Mucosa of descending colon (tissue), 3 donors: ENCODE measurements around the gene KLK3. TPM values are rescaled to one million over a fixed set of nuclear protein-coding genes. Genes with fewer than 3 reads are reported as not detected.

ENCODE experiments used
- ATAC-seq: fragments of 200-7000 bp; cut with Tn5 transposase; one replicate; pipeline ENCODE4 v1.9.1; 2020; ENCODE audit warnings: mild to moderate bottlenecking, moderate library complexity
- DNase-seq, 3 donors: peaks; one replicate each; pipeline ENCODE4 v3.0.0-alpha.2; 2020
- H3K36me3 ChIP-seq: fragments of 200-600 bp; one replicate; pipeline ENCODE4 v1.8.0; 2021; ENCODE audit warnings: low read depth, mild to moderate bottlenecking
- H3K4me1 ChIP-seq: fragments of 200-600 bp; one replicate; pipeline ENCODE4 v1.8.0; 2021; ENCODE audit warnings: low read depth, mild to moderate bottlenecking
- H3K4me3 ChIP-seq: fragments of 200-600 bp; one replicate; pipeline ENCODE4 v1.8.0; 2021; ENCODE audit warnings: mild to moderate bottlenecking
- H3K9me3 ChIP-seq: fragments of 200-600 bp; one replicate; pipeline ENCODE4 v1.8.0; 2021; ENCODE audit warnings: mild to moderate bottlenecking
- CTCF ChIP-seq: fragments of 200-600 bp; IDR thresholded peaks from one replicate; pipeline ENCODE4 v1.8.0; 2022; ENCODE audit warnings: antibody characterized with exemption, mild to moderate bottlenecking
- intact Hi-C, 2 donors: fragments of 100-400 bp; cut with DNase I in 1 of 2; cut with micrococcal nuclease in 1 of 2; formaldehyde crosslinking; loops; one replicate each; pipeline versions ENCODE4 v1.11.0 to v1.11.1; 2022; cut with DNase I, micrococcal nuclease
- total RNA-seq, 3 donors: library from RNA; stranded (reverse); fragmentation: NEBNext Ultra II Directional in 2 of 3; extraction: Animal tissue kit (Norgen Biotek cat#: 25700) in 2 of 3; gene quantifications; one replicate each; pipeline versions ENCODE4 v1.2.1 to v1.2.4, GENCODE V29; 2021 to 2023
- donor health status: DM: no; HTN: no; CAD: no; lungs with moderate emphysema.
- donor health status: DM: no; HTN: no; CAD: no.
- donor health status: DM: no; HTN: yes; CAD: no.

Gene KLK3
- total RNA-seq, 3 donors from 2014 or later, result 3.7 to 9.0 (median 4.8) TPM

- Histone ChIP-seq H3K4me3 (no peak overlapping the region), H3K4me1 (peaks cover 9% of the 10 kb centered on the region), H3K36me3 (no peaks in the 10 kb centered on the region), H3K9me3 (no peaks in the 10 kb centered on the region)
- TF ChIP-seq CTCF, result no peak
- intact Hi-C loops, result no loop called here
- DNase-seq (no peak), ATAC-seq (no peak)
Observed at GRCh38 chr19:50870417-50871089, 15.8 kb downstream of the KLK3 start.

DNA sequence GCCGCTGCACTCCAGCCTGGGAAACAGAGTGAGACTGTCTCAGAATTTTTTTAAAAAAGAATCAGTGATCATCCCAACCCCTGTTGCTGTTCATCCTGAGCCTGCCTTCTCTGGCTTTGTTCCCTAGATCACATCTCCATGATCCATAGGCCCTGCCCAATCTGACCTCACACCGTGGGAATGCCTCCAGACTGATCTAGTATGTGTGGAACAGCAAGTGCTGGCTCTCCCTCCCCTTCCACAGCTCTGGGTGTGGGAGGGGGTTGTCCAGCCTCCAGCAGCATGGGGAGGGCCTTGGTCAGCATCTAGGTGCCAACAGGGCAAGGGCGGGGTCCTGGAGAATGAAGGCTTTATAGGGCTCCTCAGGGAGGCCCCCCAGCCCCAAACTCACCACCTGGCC, 18.3 kb downstream of the KLK3 start, which contains the start of gene KLK2:
TSS of gene KLK2 (plus strand) at position 384 of the 400 bp plus-strand sequence. CDS start 35 bp downstream, outside the sequence.
- H3K36me3 ChIP-seq, result no peaks in the 10 kb centered on the region
- H3K9me3 ChIP-seq, result no peaks in the 10 kb centered on the region
- ATAC-seq, result no peak
- peaks cover 15% of the 10 kb centered on the region for H3K4me1 ChIP-seq
- TF ChIP-seq CTCF, result no peak
- intact Hi-C loops, result no loop called here
- no peak within 1 kb of the TSS for H3K4me3 ChIP-seq
- DNase-seq, result no peak

- Histone ChIP-seq H3K9me3 (no peaks in the 10 kb centered on the region), H3K4me3 (no peak overlapping the region), H3K36me3 (no peaks in the 10 kb centered on the region), H3K4me1 (peaks cover 15% of the 10 kb centered on the region)
- ATAC-seq, result no peak
- TF ChIP-seq CTCF, result no peak
- intact Hi-C loops, result no loop called here
- no peak for DNase-seq
Observed at GRCh38 chr19:50874211-50874610, 19.5 kb downstream of the KLK3 start.

DNA sequence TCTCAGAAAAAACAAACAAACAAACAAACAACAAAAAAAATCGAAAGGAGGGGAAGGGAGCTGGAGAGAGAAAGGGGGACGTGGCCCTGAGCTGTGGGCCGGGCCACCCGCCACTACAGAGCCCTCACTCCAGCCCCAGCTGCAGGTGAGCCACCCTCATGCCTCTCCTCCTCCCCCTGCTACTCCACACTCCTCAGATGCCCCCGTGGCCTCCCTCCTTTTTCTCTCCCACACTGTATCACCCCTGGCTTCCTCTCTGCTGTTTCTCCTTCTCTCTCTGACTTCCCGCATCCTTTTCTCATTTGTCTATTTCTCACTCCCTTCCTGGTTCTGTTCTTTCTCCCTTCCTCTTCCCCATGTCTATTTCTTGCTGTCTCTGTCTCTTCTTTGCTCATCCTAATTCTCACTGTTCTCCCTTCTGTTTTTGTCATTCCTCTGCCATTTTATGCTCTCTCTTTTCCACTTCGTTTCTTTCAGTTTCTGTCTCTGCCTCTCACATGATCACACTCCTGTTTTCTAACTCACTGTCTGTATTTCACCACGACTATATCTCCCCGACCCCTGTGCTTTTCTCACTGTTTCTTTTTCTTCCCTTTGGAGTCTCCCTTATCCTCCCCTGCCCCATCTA, 21.2 kb downstream of the KLK3 start:
- Histone ChIP-seq H3K36me3 (no peaks in the 10 kb centered on the region), H3K4me3 (no peak overlapping the region), H3K9me3 (no peaks in the 10 kb centered on the region), H3K4me1 (peaks cover 6% of the 10 kb centered on the region)
- intact Hi-C loops, result no loop called here
- TF ChIP-seq CTCF, result no peak
- ATAC-seq, result no peak
- DNase-seq, result no peak

DNA sequence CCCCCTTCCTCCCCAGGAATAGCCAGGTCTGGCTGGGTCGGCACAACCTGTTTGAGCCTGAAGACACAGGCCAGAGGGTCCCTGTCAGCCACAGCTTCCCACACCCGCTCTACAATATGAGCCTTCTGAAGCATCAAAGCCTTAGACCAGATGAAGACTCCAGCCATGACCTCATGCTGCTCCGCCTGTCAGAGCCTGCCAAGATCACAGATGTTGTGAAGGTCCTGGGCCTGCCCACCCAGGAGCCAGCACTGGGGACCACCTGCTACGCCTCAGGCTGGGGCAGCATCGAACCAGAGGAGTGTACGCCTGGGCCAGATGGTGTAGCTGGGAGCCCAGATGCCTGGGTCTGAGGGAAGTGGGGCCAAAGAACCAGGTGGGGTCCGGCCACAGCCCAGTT, 21.7 kb downstream of the KLK3 start:
- TF ChIP-seq CTCF, result no peak
- DNase-seq, result no peak
- ATAC-seq, result no peak
- intact Hi-C loops, result no loop called here
- no peak overlapping the region for H3K4me3 ChIP-seq
- no peaks in the 10 kb centered on the region for H3K9me3 ChIP-seq
- peaks cover 6% of the 10 kb centered on the region for H3K4me1 ChIP-seq
- H3K36me3 ChIP-seq, result no peaks in the 10 kb centered on the region
